NCI-H1694 treated with DMSO at 0.1 percent for 48 hours (cell line): ENCODE results near the gene PGAM2.
"Not testable (repeated sequence)": the region's sequence is repeated elsewhere in the genome, so short reads cannot be mapped to it uniquely, and the experiment has no call there.

Source experiments
- DNase-seq: peaks from one replicate; lab custom pipeline; 2025; lab: John Stamatoyannopoulos, UW

The PGAM2 gene

DNA sequence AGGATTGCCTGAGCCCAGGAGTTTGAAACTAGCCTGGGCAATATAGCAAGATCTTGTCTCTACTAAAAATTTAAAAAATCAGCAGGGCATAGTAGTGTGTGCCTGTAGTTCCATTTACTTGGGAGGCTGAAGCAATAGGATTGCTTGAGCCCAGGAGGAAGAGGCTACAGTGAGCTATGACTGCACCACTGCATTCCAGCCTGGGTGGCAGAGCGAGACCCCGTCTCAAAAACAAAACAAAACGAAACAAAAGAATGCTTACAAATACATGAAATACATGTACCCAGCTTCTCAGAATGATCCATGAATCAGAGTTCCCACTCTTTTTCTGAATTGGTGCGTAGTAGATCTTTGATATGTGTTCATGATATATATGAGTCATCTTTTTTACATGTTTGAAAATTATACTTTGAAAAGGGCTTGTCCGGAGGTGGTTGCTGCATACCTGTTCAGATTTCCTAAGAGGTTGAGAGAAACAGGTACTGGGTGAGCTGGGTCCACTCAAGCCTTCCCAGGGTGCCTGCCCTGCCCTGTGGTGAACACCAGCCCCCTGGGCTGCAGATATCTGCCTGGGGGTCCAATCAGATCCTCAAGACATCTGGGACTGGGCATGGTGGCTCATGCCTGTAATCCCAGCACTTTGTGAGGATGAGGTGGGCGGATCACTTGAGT is 42.4 kb downstream of the PGAM2 start:
- not testable (repeated sequence) for DNase-seq

DNA sequence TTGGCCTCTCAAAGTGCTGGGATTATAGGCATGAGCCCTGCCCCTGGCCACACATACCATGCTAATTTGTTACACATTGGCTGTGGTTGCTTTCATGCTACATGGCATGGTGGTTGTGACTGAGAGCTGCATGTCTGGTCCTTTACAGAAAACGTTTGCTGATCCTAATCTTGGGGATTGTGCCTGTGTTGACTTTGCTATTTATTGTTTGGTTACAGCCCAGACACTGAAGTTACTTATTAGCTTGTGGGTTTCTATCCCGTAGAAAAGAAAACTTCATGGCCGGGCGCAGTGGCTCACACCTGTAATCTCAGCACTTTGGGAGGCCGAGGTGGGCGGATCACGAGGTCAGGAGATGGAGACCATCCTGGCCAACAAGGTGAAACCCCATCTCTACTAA is 43.3 kb downstream of the PGAM2 start:
- DNase-seq: not testable (repeated sequence)

DNA sequence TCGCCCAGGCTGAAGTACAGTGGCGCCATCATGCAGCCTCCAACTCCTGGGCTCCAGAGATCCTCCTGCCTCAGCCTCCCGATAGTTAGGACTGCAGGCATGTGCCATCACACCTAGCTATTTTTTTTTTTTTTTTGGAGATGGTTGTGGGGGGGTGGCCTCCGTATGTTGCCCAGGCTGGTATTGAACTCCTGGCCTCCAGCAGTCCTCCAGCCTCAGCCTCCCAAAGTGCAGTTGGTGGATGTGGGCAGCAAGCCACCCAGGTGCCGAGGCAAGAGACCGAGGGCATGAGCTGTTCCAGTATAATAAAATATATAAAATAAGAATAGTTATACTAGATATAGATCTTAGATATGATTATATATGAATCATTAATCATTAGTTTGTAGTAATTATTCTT is 45.5 kb downstream of the PGAM2 start:
- DNase-seq: not testable (repeated sequence)

GRCh38 chr7:44018857-44019807 is 46.2 kb downstream of the PGAM2 start:
- DNase-seq: peak; percentile 94

DNA sequence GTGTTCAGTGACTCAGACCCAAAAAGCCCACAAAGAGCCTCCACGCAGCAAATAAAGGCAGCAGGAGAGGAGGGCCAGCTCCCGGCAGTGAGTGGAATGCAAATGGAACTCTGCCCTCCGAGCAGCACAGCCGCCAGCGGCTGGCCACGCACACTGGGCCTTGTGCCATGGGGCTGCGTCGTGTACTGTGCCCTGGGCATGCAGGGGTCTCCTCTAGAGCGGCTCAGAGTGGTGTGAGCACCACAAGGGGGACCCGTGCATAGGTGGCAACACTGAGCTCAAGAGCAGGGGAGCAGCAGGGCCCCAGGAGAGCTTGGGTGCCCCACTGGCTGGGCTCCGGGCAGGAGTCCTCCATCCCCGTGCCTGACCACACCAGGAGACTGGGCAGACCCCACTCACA is 50.3 kb downstream of the PGAM2 start:
- DNase-seq: not testable (repeated sequence)
